ENCODE results near the gene POLE4.

- TF ChIP-seq CTCF (IDR thresholded peaks at IDR 0.05) (no peak), POLR2A (IDR thresholded peaks at IDR 0.05) (no peak)
Observed at GRCh38 chr2:75003773-75004172, 45.3 kb downstream of the POLE4 start.

All from testis (tissue), 2 donors.